Heart left ventricle (tissue), 13 donors: Measurements from ENCODE around the gene FGD4.

Experiments
- CTCF ChIP-seq, 12 donors: fragments of 200-600 bp; sonication (generic) in 4 of 12; IDR thresholded peaks; one replicate each; pipeline versions ENCODE4 v1.5.0 to v1.8.0; 2018 to 2022; ENCODE audit warnings: antibody characterized with exemption in 12 of 12, mild to moderate bottlenecking in 5 of 12
- POLR2A ChIP-seq, 2 donors: fragments of 450-650 bp; IDR thresholded peaks; one replicate each; pipeline ENCODE4 v1.6.1; 2017; ENCODE audit warnings: antibody characterized with exemption in 2 of 2, mild to moderate bottlenecking in 2 of 2, moderate library complexity in 2 of 2
- donor health status: ischemic (EF 13 %, LVEDD 7.1; RV severe dilation, severe dysfunction).
- donor health status: DM: no; HTN: yes; CAD: no.
- donor health status: DM: no; HTN: no; CAD: no.
- donor health status: ischemic (EF 25% LVEDD 6.9; RV normal size, moderate dysfunction).
- donor health status: ischemic (EF 25% LVEDD 5.7; RV mildly dilated, moderate dysfunction).
- donor health status: ischemic (EF 35%, LVEDD 5.7; RV mildly dilated, moderate dysfunction).
- donor health status: nonischemic (EF 11% LVEDD 7.7; RV severe dilation, severe dysfunction).
- donor health status: DM: yes; HTN: yes; CAD: no.
- donor health status: PGD.
- donor health status: ischemic (EF 29% LVEDD 5.4; RV normal size, mild dysfunction).
- donor health status: nonischemic (EF 23%, LVEDD 6.1; RV moderate dilation, normal function).

GRCh38 chr12:32569259-32569658 lies 169.9 kb downstream of the FGD4 start:
- TF ChIP-seq CTCF (IDR thresholded peaks at IDR 0.05) (no peak), POLR2A (IDR thresholded peaks at IDR 0.05) (no peak)
